ENCODE data around the gene RNF180. TPM values are rescaled to one million over a fixed set of nuclear protein-coding genes. Genes with fewer than 3 reads are reported as not detected.

Gene RNF180
- total RNA-seq, 6 experiments from 2014 or later: 3.8 to 6.7 (median 6.0) TPM

- ATAC-seq (peak in 2 of 4 donors; percentile 14 to 19), DNase-seq (no peak)
- 23% methylated on average over 11 of the region's 11 CpGs for WGBS (ENCODE audit: insufficient coverage, low coverage, low lambda C conversion rate, missing lambda C conversion rate)
- peak overlapping the region; percentile 61 to 75 (median 69) for H3K4me3 ChIP-seq
- intact Hi-C loops (cut with DNase I): no loop called here
- peaks cover 0 to 14% (median 3%) of the 10 kb centered on the region in 4 donors for H3K4me1 ChIP-seq
- H3K27me3 ChIP-seq: no peaks in the 10 kb centered on the region
- H3K36me3 ChIP-seq: no peaks in the 10 kb centered on the region
- H3K27ac ChIP-seq: peak overlapping the region; percentile 81 to 88 (median 82)
- H3K9me3 ChIP-seq: no peaks in the 10 kb centered on the region
- TF ChIP-seq CTCF (IDR thresholded peaks at IDR 0.05) (no peak), POLR2A (IDR thresholded peaks at IDR 0.05) (no peak)
Observed at GRCh38 chr5:64165160-64165499, 513 bp upstream of the RNF180 start.

GRCh38 chr5:64166201-64166959, 737 bp downstream of the RNF180 start:
- TF ChIP-seq POLR2A (IDR thresholded peaks at IDR 0.05): no peak
- no peak for TF ChIP-seq CTCF (IDR thresholded peaks at IDR 0.05)
- Histone ChIP-seq H3K4me3 (peak overlapping the region; percentile 61 to 75 (median 69)), H3K27me3 (no peaks in the 10 kb centered on the region), H3K4me1 (peaks cover 0 to 14% (median 3%) of the 10 kb centered on the region in 4 donors), H3K27ac (peak overlapping the region; percentile 81 to 88 (median 82)), H3K9me3 (no peaks in the 10 kb centered on the region), H3K36me3 (no peaks in the 10 kb centered on the region)
- DNase-seq: peak in 1 of 3 donors; percentile 45
- ATAC-seq: peak; percentile 53 to 61 (median 60)
- 12% methylated on average over 15 of the region's 23 CpGs for WGBS (ENCODE audit: insufficient coverage, low coverage, low lambda C conversion rate, missing lambda C conversion rate)
- intact Hi-C loops (cut with DNase I): no loop called here

- Histone ChIP-seq H3K4me3 (no peak overlapping the region), H3K9me3 (no peaks in the 10 kb centered on the region), H3K4me1 (no peaks in the 10 kb centered on the region), H3K36me3 (no peaks in the 10 kb centered on the region), H3K27ac (no peak overlapping the region), H3K27me3 (no peaks in the 10 kb centered on the region)
- TF ChIP-seq POLR2A (IDR thresholded peaks at IDR 0.05) (no peak), CTCF (IDR thresholded peaks at IDR 0.05) (no peak)
- 59% methylated on average over 2 of the region's 2 CpGs for WGBS (ENCODE audit: insufficient coverage, low coverage, low lambda C conversion rate, missing lambda C conversion rate)
- intact Hi-C loops (cut with DNase I): no loop called here
- DNase-seq (no peak), ATAC-seq (no peak)
Observed at GRCh38 chr5:64176301-64176700, 10.7 kb downstream of the RNF180 start.

GRCh38 chr5:64180661-64181343, 15.2 kb downstream of the RNF180 start:
- H3K27me3 ChIP-seq: no peaks in the 10 kb centered on the region
- WGBS (ENCODE audit: insufficient coverage, low coverage, low lambda C conversion rate, missing lambda C conversion rate): 43% methylated on average over 6 of the region's 8 CpGs
- TF ChIP-seq POLR2A (IDR thresholded peaks at IDR 0.05) (no peak), CTCF (IDR thresholded peaks at IDR 0.05) (no peak)
- intact Hi-C loops (cut with DNase I): no loop called here
- no peaks in the 10 kb centered on the region for H3K9me3 ChIP-seq
- no peaks in the 10 kb centered on the region for H3K4me1 ChIP-seq
- no peak overlapping the region for H3K4me3 ChIP-seq
- DNase-seq (no peak), ATAC-seq (peak in 3 of 4 donors; percentile 23 to 44 (median 33))
- no peaks in the 10 kb centered on the region for H3K36me3 ChIP-seq
- H3K27ac ChIP-seq: peak overlapping the region in 1 of 3 donors; percentile 4
